HG02852 (cell line): Measurements from ENCODE around the gene APBB3.
"Not testable (repeated sequence)": the region's sequence is repeated elsewhere in the genome, so short reads cannot be mapped to it uniquely, and the experiment has no call there.

Experiments
- ATAC-seq: cut with Tn5 transposase; IDR thresholded peaks from one replicate; pipeline ENCODE4 v1.9.1; 2021; ENCODE audit warnings: mild to moderate bottlenecking, moderate library complexity; ENCODE audit not compliant: unreplicated experiment

The APBB3 gene, protein sequence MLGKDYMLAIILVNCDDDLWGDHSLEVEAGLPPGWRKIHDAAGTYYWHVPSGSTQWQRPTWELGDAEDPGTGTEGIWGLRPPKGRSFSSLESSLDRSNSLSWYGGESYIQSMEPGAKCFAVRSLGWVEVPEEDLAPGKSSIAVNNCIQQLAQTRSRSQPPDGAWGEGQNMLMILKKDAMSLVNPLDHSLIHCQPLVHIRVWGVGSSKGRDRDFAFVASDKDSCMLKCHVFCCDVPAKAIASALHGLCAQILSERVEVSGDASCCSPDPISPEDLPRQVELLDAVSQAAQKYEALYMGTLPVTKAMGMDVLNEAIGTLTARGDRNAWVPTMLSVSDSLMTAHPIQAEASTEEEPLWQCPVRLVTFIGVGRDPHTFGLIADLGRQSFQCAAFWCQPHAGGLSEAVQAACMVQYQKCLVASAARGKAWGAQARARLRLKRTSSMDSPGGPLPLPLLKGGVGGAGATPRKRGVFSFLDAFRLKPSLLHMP

DNA sequence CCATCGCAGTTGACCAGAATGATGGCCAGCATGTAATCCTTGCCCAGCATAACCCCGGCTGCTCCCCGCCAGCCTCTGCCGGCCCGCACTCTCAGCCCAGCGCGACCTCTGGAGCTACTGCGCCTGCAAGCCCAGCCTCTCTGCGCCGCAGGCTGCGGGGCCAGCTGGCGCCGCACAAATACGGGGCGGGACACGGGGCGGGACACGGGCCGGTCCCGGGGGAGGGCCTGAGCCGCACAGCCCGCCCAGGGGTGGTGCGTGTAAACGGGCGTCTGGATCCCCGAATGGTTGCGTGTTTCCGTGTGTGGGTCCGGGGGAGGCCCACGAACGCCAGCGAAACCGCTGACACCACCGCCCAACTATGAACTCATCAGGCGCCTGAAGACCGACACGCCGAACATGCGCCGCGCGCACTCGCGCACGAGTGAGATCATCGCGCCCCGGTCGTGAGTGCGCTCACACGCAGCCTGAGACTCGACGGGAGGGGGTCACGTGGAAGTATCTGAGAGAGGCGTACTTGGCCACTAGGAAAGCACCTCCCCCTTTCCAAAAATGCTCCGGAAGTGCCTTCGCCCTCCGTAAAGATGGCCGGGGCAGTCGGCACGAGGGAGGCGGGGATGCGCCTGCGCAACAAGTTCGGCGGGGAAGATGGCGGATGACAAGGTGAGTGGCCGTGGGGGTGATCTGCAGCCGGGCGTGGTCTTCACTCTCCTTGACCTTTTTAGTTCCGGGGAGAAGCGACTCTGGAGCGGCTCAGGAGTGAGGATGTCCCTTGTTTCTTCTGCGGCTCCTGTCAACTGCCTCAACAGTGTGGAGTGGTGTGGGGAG is at the start of gene APBB3, which contains the start of gene SLC35A4:
TSS of gene APBB3 (minus strand) at position 403 of the 828 bp plus-strand sequence. CDS start at position 50, 353 bp downstream.
TSS of gene SLC35A4 (plus strand) at position 633 of the 828 bp plus-strand sequence. CDS start 2,342 bp downstream, outside the sequence.
- ATAC-seq = peak; percentile 88

DNA sequence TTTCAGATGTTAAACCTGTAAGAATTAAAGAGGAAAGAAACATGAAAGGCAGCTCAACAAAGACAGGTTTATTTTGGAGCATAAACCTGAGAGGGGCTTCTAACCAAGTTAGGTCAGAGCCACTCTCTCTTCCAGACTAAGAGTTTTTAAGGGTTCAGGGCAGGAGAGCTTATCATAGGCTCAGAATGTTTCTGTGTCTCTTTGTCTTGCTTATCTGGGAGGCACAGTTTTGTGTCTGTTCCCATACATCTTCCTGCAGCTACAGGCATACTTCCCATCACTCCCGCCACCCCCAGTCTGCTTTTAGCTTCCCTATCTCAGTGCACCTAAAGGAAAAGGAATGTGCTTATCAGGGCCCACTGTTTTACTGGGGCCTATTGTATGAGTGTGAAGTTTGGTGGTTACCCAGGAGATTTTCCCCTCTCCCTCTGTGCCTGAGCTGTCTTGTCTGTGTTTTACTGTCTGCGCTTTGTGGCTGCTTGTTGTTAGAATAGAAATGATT is 46.7 kb upstream of the APBB3 start:
- ATAC-seq = no peak

DNA sequence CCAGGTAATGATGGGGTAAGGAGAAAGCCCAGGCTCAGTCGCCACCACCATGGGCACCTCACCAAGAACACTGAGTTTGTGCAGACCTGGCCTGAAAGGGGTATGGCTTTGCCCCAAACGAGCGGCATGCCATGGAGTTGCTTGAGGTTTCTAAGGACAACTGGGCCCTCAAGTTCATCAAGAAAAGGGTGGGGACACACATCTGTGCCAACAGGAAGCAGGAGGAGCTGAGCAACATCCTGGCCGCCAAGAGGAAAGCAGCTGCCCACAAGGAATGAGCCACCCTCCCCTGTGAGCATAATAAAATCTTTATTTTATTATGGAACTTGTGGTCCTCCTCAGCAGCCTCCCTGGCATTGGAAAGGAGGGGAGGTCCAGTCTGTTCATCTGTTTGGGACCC is 44.7 kb upstream of the APBB3 start:
- no peak for ATAC-seq

DNA sequence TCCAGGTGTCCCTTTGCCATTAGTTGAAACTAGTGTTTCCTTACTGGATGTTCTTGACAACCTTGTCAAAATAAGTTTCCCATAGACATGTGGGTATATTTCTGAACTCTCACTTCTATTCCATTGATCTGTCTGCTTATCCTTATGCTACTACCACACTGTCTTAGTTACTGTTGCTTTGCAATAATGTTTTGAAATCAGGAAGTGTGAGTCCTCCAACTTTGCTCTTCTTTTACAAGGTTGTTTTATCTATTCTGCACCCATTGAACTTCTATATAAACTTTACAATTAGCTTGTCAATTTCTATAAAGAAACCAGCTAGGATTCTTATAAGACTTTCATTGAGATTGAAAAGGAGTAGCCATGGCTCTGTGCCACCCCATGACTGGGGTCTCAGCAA is 44.3 kb upstream of the APBB3 start:
- ATAC-seq = no peak

DNA sequence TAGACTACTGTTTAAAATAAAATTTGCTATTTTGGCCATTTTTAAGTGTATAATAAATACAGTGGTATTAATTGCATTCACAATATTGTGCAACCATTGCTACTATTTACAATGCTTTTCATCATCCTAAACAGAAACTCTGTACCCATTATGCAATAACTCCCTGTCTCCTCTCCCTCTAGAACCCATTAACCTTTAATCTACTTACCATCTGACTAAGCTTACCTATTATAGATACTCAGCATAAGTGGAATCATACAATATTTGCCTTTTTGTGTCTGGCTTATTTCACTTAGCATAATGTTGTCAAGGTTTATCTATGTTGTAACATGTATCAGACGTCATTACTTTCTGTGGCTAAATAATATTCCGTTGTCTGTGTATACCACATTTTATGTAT is 42.6 kb upstream of the APBB3 start:
- ATAC-seq = no peak

DNA sequence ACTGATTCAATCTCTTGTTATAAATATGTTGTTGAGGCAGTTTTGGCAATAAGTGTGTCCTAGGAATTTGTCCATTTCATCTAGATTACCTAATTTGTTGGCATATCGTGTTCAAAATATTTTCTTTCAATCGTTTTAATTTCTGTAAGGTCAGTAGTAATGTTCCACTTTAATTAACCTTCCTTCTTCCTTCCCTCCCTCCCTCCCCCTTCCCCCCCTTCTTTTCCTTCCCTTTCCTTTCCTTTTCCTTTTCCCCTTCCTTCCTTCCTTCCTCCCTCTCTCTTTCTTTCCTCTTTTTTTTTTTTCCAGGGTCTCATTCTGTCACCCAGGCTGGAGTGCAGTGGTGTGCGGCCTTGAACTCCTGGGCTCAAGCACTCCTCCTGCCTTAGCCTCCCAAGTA is 41.5 kb upstream of the APBB3 start:
- no peak for ATAC-seq

DNA sequence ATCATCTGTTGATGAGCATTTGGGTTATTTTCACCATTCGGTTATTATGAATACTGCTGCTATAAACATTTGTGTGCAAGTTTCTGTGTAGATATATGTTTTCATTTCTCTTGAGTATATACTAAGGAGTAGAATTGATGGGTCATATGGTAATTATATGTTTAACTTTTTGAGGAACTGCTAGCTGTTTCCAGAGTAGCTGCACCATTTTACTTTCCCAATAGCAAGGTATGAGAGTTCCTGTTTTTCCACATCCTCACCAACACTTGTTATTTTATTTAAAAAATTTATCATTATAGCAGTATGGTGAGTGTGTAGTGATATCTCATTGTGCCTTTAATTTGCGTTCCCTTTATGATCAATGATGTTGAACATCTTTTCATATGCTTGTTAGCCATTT is 39.3 kb upstream of the APBB3 start:
- ATAC-seq = no peak

DNA sequence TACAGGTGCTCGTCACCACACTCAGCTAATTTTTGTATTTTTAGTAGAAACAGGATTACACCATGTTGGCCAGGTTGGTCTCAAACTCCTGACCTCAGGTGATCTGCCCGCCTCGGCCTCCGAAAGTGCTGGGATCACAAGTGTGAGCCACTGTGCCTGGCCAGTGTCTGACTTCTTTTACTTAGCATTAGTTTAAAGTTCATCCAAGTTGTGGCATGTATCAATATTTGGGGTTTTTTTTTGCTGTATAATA is 39.0 kb upstream of the APBB3 start:
- ATAC-seq = not testable (repeated sequence)

DNA sequence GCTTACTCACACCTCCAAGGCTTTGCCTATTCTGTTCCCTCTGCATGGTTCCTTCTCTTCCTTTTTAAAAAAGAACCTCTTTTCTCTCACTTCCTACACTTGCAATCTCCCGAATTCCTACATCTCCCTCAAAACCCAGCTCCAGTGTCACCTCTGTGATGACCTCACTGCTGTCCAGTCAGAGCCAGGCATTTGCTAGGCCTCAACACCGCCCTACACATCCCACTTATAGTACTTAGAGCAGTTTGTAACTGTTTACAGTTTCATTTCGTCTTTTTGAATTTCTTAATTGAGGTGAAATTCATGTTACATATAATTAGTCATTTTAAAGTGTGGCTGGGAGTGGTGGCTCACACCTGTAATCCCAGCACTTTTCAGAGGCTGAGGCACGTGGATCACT is 37.7 kb upstream of the APBB3 start:
- ATAC-seq = no peak

DNA sequence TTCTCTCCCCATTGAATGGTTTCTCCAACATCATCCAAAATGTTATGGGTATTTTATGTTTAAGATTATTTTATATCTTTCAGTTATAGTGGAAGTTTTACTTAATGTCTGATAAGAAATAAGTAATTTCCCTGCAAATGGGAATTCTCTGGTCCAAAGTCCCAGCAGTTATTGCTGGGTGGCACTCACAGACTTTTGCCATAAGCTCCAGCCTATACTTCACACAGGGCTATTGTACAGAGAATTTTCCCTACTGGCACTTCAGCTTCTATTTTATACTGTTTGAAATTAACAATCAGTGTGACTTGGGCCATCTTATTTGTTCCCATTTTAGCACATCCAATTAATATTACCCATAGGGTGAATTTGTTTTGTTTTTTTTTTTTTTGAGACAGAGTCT is 35.7 kb upstream of the APBB3 start:
- no peak for ATAC-seq

DNA sequence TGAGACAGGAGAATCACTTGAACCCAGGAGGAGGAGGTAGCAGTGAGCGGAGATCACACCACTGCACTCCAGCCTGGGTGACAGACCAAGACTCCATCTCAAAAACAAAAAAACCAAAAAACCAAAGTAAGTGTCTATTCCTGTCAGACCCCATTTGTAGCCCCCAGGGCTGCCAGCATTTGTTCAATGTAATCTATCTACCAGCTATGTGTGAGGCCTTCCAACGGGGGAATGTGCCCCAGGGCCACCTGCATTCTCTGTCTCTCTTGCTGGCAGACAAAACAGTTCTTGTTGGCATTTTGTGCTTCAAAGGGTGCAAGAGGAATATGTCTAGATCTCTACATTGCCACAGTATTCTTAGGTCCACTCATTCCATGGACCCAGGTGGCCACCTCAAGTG is 34.4 kb upstream of the APBB3 start:
- no peak for ATAC-seq

DNA sequence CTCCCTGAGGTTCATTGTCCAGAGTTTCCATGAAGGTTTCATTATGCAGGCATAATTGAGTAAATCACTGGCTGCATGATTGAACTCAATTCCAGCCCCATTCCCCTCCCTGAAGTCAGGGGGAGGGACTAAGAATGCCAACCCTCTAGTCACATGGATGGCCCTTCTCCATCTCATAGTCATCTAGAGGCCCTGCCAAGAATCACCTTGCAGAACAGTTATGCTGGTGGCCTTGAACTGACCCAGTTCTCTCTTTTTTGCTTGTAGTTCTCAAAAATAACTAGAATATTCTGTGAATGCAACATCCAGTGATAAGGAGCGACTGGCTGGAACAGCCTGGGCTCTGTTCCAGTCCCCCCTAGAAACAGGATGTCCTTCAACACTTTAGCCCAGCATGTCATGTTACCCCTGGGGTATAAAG is 31.9 kb upstream of the APBB3 start:
- ATAC-seq = no peak

DNA sequence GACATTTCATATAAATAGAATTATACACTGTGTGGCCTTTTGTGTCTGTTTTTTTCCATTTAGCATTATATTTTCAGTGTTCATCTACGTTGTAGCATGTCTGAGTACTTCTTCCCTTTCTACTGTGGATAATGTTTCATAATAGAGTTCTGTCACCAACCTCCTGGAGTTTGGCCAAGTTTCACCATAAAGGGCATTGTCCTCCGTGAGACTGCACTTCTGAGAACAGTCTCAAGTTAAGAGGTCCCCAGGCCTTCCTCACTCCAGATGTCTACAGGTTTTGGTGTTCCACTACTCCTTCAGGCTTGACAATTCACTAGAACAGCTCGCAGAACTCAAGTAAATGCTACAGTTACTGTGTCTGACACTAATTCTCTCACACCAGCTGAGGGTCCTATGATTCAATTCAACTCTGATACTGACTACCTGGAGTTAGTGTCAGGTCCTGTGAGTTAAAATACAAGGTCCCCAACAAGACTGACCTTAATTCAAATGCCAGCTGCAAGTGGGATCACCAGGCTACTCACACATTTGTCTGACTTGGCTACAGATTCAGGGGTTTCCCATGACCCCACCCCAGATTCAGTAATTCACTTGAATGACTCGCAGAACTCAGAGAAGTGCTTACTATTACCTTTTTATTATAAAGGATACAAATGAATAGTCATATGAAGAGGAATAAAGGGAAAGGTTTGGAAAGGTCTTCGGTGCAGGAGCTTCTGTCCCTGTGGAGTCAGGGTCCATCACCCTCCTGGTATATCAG is 31.3 kb upstream of the APBB3 start:
- no peak for ATAC-seq

DNA sequence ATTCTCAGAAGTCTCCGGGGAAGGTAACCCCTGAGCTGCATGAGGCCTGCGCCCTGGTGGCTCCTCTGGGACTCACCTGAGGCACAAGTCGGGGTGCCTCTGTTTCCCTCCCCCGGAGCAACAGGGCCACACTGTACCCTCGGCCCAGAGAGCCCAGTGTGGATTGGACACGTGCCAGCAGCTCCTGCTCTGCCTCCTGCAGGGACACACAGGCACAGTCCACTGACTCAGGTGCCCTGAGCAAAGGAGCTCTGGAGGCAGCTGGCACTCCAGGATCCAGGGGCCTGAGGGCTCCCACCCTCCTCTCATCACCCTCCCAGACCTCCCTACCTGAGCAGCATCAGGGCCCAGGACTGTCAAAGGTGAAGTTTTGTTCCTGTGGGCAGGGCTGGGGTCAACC is 29.8 kb upstream of the APBB3 start:
- no peak for ATAC-seq

DNA sequence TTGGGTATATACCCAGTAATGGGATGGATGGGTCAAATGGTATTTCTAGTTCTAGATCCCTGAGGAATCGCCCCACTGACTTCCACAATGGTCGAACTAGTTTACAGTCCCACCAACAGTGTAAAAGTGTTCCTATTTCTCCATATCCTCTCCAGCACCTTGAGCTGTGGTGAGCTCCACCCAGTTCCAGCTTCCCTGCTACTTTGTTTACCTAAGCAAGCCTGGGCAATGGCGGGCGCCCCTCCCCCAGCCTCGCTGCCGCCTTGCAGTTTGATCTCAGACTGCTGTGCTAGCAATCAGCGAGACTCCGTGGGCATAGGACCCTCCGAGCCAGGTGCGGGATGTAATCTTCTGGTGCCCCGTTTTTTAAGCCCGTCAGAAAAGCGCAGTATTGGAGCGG is 28.7 kb upstream of the APBB3 start:
- ATAC-seq = not testable (repeated sequence)

DNA sequence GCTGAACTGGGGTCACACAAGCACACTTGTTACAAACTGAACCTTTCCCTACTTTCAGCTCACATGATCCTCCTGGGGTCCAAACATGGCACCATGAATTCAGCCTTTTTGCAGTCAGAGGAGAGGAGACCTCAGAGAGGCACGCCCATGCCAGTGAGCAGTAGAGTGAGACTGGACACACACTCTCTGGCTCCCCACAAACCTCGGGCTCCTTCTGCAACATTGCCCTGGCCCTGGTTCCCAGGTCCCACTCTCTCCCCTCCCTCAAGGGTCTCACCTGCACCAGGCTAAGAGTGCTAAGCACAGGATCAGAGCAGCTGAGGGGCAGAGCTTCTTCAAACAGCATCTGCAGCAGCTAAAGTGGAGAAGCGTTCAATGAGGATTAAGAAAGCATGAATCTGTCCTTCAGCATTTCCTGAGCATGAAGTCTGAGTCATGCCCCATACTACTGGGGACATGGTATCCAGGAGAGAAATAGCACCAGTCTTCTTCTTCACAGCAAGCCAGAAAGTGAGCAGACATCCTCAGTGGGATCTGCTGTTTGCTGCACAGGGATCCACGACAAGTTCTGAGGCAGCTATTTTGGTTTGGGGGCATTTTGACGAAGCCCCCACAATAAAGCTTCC is 27.5 kb upstream of the APBB3 start:
- ATAC-seq = no peak

DNA sequence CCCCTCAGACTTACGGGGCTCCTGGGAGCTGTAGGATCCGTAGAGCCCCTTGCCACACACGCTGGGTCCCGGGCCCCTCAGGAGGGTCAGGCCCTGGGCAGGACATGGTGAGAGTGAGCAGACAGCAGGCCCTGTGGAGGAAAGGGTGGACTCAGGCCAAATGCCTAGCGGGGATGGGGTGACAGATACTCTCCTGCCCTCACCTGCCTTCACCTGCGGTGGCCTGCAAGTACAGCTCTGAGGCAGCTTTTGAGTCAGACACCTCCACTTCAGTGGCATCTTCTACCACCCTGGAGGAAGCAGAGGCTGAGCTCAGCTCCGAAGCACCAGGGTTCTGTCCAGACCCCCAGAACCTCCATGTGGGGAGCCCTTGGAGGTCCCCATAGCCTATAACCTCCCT is 26.5 kb upstream of the APBB3 start:
- ATAC-seq = no peak

DNA sequence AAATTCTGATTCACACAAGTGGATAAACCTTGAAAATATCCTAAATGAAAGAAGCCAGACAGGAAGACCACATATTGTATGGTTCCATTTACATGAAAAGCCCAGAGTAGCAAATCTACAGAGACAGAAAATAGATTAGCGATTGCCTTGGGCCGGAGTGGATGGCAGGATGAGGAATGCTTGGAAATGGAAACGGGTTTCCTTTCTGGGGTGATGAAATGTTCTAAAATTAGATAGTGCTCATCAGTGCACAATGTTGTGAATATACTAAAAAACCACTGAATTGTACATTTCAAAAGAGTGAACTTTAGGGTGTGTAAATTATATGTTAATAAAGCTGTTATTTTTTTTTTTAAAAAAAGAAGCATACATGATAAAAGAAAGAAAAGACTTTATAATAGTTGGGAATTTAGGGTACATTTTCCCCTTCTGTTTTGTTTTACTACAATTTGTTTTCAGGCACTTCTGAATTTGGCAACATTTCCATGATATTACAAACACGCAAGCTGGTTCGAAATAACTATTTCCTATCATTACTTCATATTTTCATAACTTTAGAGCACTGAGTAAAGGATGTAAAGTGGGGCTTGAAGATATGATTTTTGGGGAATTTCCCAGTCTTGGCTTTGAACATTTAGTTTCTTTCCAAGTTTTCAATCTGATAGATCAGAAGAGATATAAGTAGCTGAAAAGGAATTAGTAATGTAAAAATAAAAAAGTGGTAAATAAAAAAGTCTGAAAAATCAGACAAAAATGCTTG is 24.1 kb upstream of the APBB3 start:
- no peak for ATAC-seq

DNA sequence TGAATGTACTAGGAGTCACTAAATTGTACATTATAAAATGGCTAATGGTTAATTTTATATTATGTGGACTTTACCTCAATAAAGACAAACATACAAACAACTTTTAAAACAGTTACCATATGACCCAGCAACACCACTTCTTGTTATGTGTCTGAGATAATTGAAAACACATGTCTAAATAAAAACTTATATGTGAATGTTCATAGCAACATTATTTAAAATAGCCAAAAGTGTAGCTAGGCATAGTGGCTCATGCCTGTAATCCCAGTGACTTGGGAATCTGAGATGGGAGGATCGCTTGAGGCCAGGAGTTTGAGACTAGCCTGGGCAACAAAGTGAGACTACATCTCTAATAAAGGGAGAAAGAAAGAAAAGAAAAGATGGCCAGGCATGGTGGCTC is 23.1 kb upstream of the APBB3 start:
- ATAC-seq = no peak

DNA sequence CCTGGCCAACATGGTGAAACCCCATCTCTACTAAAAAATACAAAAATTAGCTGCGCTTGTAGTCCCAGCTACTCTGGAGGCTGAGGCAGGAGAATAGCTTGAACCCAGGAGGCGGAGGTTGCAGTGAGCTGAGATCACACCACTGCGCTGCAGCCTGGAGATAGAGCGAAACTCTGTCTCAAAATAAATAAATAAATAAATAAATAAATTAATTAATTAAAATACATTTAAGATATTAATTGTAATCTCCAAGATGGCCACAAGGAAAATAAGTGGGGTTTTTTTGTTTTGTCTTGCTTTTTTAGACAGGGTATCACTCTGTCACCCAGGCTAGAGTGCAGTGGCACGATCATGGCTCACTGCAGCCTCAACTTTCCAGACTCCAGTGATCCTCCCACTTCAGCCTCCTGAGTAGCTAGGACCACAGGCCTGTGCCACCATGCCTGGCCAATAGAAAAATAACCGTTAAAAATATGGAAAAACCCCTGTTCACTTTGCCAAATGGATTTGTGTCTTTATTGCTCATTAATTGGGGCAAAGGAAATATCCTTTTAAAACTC is 14.9 kb upstream of the APBB3 start:
- ATAC-seq = not testable (repeated sequence)
